Spleen (tissue), 7 donors: Measurements from ENCODE around the gene GALNT17.

Experiments
- CTCF ChIP-seq, 11 experiments: fragments of 200-600 bp in 7 of 11; fragments of 450-650 bp in 4 of 11; sonication (generic) in 4 of 11; IDR thresholded peaks in 8 of 11; conservative IDR thresholded peaks in 3 of 11; 1 replicate in 7 of 11; 2 replicates in 4 of 11; pipeline versions ENCODE4 v1.4.0 to v1.8.0; 2016 to 2021; ENCODE audit warnings: antibody characterized with exemption in 11 of 11, inconsistent platforms in 4 of 11, mild to moderate bottlenecking in 1 of 11
- POLR2AphosphoS5 ChIP-seq, 3 donors: sonication (generic); formaldehyde crosslinking; IDR thresholded peaks; one replicate each; pipeline ENCODE4 v1.5.1; 2017; ENCODE audit warnings: antibody characterized with exemption in 3 of 3
- donor health status: DM: no; HTN: no; CAD: no; lungs with moderate emphysema.
- donor health status: DM: no; HTN: no; CAD: no.
- donor health status: DM: no; HTN: no; CAD: no.

- TF ChIP-seq CTCF (IDR thresholded peaks at IDR 0.05 in 8 of 11, conservative IDR thresholded peaks at IDR 0.05 in 3 of 11) (no peak), POLR2AphosphoS5 (IDR thresholded peaks at IDR 0.05) (no peak)
These were observed 200.3 kb downstream of the GALNT17 start for GRCh38 chr7:71332207-71332606.
